ENCODE measurements around the gene MOB3B. TPM values are rescaled to one million over a fixed set of nuclear protein-coding genes. Genes with fewer than 3 reads are reported as not detected.
A peak's percentile ranks its signal among the peaks of the same experiment; 100 is the strongest.
"Not testable (repeated sequence)": the region's sequence is repeated elsewhere in the genome, so short reads cannot be mapped to it uniquely, and the experiment has no call there.

The MOB3B gene
- total RNA-seq, 1 donor from 2014 or later, result 1.1 TPM

DNA sequence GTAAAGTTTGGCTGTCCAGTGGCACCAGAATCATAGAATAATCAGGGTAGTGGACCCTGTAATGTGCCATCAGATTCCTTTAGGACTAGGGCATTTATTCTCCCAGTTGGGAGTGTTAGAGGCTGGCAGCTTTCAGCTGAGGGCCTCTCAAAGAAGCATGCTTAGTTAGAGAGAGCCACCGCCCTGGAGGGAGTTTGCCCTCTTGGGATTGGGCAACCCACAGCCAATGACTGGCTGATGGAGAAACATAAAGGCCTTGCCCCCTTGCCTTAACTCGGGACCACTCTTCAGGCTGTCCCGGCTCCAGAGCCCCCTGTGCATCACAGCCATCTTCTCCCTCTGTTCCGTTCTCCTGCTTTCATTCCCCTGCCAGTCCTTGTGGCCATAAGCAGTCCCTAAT lies 26.0 kb downstream of the MOB3B start:
- H3K27me3 ChIP-seq (ENCODE audit: control insufficient read depth, insufficient read depth, low read length), result no peaks in the 10 kb centered on the region
- no peaks in the 10 kb centered on the region for H3K36me3 ChIP-seq (ENCODE audit: control insufficient read depth, insufficient read depth, low read length)
- FAIRE-seq (peak; percentile 13), DNase-seq (ENCODE audit: low read depth) (no peak)
- TF ChIP-seq, protein P1, sequence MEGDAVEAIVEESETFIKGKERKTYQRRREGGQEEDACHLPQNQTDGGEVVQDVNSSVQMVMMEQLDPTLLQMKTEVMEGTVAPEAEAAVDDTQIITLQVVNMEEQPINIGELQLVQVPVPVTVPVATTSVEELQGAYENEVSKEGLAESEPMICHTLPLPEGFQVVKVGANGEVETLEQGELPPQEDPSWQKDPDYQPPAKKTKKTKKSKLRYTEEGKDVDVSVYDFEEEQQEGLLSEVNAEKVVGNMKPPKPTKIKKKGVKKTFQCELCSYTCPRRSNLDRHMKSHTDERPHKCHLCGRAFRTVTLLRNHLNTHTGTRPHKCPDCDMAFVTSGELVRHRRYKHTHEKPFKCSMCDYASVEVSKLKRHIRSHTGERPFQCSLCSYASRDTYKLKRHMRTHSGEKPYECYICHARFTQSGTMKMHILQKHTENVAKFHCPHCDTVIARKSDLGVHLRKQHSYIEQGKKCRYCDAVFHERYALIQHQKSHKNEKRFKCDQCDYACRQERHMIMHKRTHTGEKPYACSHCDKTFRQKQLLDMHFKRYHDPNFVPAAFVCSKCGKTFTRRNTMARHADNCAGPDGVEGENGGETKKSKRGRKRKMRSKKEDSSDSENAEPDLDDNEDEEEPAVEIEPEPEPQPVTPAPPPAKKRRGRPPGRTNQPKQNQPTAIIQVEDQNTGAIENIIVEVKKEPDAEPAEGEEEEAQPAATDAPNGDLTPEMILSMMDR (IDR thresholded peaks at IDR 0.05; ENCODE audit: insufficient read depth, low read length, severe bottlenecking), result no peak
- no peak overlapping the region for H3K4me3 ChIP-seq (ENCODE audit: low read depth, low read length)

- not testable (repeated sequence) for H3K36me3 ChIP-seq (ENCODE audit: control insufficient read depth, insufficient read depth, low read length); H3K4me3 ChIP-seq (ENCODE audit: low read depth, low read length); FAIRE-seq; DNase-seq (ENCODE audit: low read depth); H3K27me3 ChIP-seq (ENCODE audit: control insufficient read depth, insufficient read depth, low read length)
Observed at GRCh38 chr9:27500902-27501301, 28.7 kb downstream of the MOB3B start.

- Histone ChIP-seq H3K36me3 (ENCODE audit: control insufficient read depth, insufficient read depth, low read length) (no peaks in the 10 kb centered on the region), H3K27me3 (ENCODE audit: control insufficient read depth, insufficient read depth, low read length) (no peaks in the 10 kb centered on the region), H3K4me3 (ENCODE audit: low read depth, low read length) (no peak overlapping the region)
- DNase-seq (ENCODE audit: low read depth), result peak; percentile 99
- TF ChIP-seq, protein P1 (IDR thresholded peaks at IDR 0.05; ENCODE audit: insufficient read depth, low read length, severe bottlenecking), result no peak
- FAIRE-seq, result no peak
Observed at GRCh38 chr9:27499451-27499850, 30.2 kb downstream of the MOB3B start.

DNA sequence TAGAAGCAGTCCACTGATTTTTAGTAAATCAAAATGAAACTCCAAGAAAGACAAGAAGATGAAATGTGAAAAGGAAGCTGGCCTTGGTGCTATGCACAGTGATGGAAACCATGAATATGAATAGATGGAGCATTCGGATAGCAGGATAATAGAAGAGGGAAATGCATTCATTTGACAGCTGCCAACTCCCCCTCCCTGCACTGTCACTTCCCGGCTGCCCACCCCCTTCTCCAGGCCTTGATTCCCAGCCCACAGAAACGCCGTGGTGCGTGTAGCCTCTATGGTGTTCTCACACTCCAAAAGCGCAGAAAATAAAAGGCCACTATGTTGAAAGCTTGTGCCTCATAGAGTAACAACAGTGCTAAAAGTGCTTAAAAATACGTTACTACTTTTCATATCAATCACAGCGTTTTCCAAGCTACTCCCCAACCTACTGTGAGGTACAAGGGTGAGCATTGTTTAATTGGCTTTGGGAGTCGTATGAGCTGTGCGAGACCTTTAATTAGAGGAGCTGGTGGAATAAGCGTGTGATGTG lies 31.7 kb downstream of the MOB3B start:
- H3K36me3 ChIP-seq (ENCODE audit: control insufficient read depth, insufficient read depth, low read length), result no peaks in the 10 kb centered on the region
- DNase-seq (ENCODE audit: low read depth) (no peak), FAIRE-seq (no peak)
- no peak overlapping the region for H3K4me3 ChIP-seq (ENCODE audit: low read depth, low read length)
- no peaks in the 10 kb centered on the region for H3K27me3 ChIP-seq (ENCODE audit: control insufficient read depth, insufficient read depth, low read length)
- TF ChIP-seq, protein P1 (IDR thresholded peaks at IDR 0.05; ENCODE audit: insufficient read depth, low read length, severe bottlenecking), result no peak

DNA sequence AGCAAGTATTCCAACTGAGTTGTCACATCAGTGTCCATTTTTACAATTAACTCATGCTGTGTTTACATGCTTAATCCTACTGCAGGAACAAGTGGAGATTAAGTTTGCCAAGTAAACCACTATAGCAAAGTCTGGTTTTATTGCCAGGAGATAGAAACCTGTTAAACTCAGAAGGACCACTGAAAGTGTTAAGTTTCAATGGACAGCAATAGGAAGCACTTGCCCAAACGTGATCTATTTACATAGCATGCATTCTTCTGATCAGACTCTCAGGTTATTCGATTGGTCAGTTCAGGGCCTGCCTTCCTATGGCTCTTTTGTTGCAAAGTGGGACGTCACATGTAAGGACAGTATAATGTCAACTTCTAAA lies 33.5 kb downstream of the MOB3B start:
- TF ChIP-seq, protein P1 (IDR thresholded peaks at IDR 0.05; ENCODE audit: insufficient read depth, low read length, severe bottlenecking), result no peak
- Histone ChIP-seq H3K4me3 (ENCODE audit: low read depth, low read length) (no peak overlapping the region), H3K27me3 (ENCODE audit: control insufficient read depth, insufficient read depth, low read length) (no peaks in the 10 kb centered on the region), H3K36me3 (ENCODE audit: control insufficient read depth, insufficient read depth, low read length) (no peaks in the 10 kb centered on the region)
- DNase-seq (ENCODE audit: low read depth), result peak; percentile 77
- no peak for FAIRE-seq

DNA sequence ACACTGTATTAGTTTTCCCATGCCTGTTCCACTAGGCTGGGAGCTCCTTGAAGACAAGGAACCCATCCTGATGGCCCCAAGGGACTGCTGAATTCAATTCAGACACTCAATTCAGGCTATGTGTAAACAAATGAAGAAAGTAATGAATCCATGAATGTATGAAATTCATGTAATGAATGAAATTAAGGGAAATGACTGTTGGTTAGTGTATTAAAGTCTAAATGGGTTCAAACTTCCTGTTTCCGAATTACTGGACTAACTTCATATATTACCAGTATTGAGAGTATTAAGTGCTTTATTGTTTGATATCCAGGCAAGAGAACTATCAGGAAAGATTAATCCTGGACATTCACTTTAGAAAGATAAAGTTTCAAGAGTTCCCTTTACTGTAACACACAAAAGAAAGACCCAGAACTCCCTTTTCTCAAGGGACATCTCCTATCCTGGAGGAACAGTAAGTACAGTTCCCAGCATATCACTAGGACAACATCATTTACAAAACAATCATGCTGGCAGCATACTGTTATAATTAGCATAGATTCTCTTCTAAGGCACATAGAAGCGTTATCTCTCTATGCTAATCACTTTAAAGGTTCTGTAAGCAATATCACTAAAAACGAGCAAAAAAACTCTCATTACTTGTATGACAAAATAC lies 34.0 kb downstream of the MOB3B start:
- DNase-seq (ENCODE audit: low read depth), result no peak
- FAIRE-seq, result no peak
- Histone ChIP-seq H3K4me3 (ENCODE audit: low read depth, low read length) (no peak overlapping the region), H3K27me3 (ENCODE audit: control insufficient read depth, insufficient read depth, low read length) (no peaks in the 10 kb centered on the region), H3K36me3 (ENCODE audit: control insufficient read depth, insufficient read depth, low read length) (no peaks in the 10 kb centered on the region)
- TF ChIP-seq, protein P1 (IDR thresholded peaks at IDR 0.05; ENCODE audit: insufficient read depth, low read length, severe bottlenecking), result no peak

Measured in bronchial epithelial cell (primary cell).